DOHH2 (cell line): ENCODE results near the gene TMEM72.

Experiments
- H3F3A ChIP-seq: fragments of 200-600 bp; sonication (generic), shearing (Covaris generic); 2 replicates; pipeline ENCODE4 v1.6.0; 2016; ENCODE audit warnings: antibody characterized with exemption, mild to moderate bottlenecking; ENCODE audit not compliant: control insufficient read depth, insufficient read depth
- H3K27ac ChIP-seq: fragments of 200-600 bp; sonication (generic); 2 replicates; pipeline ENCODE4 v1.5.1; 2014; ENCODE audit warnings: low read depth, mild to moderate bottlenecking, low read length, moderate library complexity
- H3K27me3 ChIP-seq: fragments of 200-600 bp; sonication (generic); 2 replicates; pipeline ENCODE4 v1.6.1; 2014; ENCODE audit warnings: mild to moderate bottlenecking, low read length, mixed read lengths; ENCODE audit not compliant: control insufficient read depth
- H3K36me3 ChIP-seq: fragments of 200-600 bp; sonication (generic); 2 replicates; pipeline ENCODE4 v1.6.1; 2014; ENCODE audit warnings: mild to moderate bottlenecking, low read length, moderate library complexity, mixed read lengths; ENCODE audit not compliant: control insufficient read depth
- H3K4me1 ChIP-seq: fragments of 200-600 bp; sonication (generic); 2 replicates; pipeline ENCODE4 v1.6.1; 2014; ENCODE audit warnings: mild to moderate bottlenecking, low read length, mixed read lengths; ENCODE audit not compliant: control insufficient read depth
- H3K4me2 ChIP-seq: fragments of 200-600 bp; sonication (generic); 2 replicates; pipeline ENCODE4 v1.6.0; 2014; ENCODE audit warnings: mild to moderate bottlenecking, low read length, moderate library complexity
- H3K4me3 ChIP-seq: fragments of 200-600 bp; sonication (generic); 2 replicates; pipeline ENCODE4 v1.5.1; 2014; ENCODE audit warnings: mild to moderate bottlenecking, low read length, mixed read lengths
- H3K79me2 ChIP-seq: fragments of 200-600 bp; sonication (generic); 2 replicates; pipeline ENCODE4 v1.6.1; 2014; ENCODE audit warnings: mild to moderate bottlenecking, low read length, mixed read lengths; ENCODE audit not compliant: control insufficient read depth
- H3K9me2 ChIP-seq: fragments of 200-600 bp; sonication (generic); replicated peaks from 2 replicates; pipeline ENCODE4 v1.6.1; 2014; ENCODE audit warnings: mild to moderate bottlenecking, low read length, mixed read lengths; ENCODE audit not compliant: control insufficient read depth
- H3K9me3 ChIP-seq: fragments of 200-600 bp; sonication (generic); 2 replicates; pipeline ENCODE4 v1.6.1; 2014; ENCODE audit warnings: antibody characterized with exemption, low read length, mixed read lengths; ENCODE audit not compliant: control insufficient read depth, insufficient read depth
- H4K20me1 ChIP-seq: fragments of 200-600 bp; sonication (generic); 2 replicates; pipeline ENCODE4 v1.6.0; 2014; ENCODE audit warnings: low read depth, mild to moderate bottlenecking, antibody characterized with exemption, low read length, moderate library complexity; ENCODE audit not compliant: control insufficient read depth, insufficient read depth
- EZH2phosphoT487 ChIP-seq: fragments of 200-600 bp; sonication (generic); IDR thresholded peaks from 2 replicates; pipeline ENCODE4 v1.6.1; 2017; ENCODE audit warnings: borderline replicate concordance, mild to moderate bottlenecking, antibody characterized with exemption, low read length, moderate library complexity, mixed read lengths
- TF ChIP-seq, protein P1 (sequence below): fragments of 200-600 bp; sonication (generic); IDR thresholded peaks from one replicate; pipeline ENCODE4 v1.5.1; 2014; ENCODE audit warnings: antibody characterized with exemption, mild to moderate bottlenecking, low read depth, low read length; ENCODE audit not compliant: poor library complexity, severe bottlenecking

The TMEM72 gene

GRCh38 chr10:44922021-44922420 is 10.9 kb downstream of the TMEM72 start:
- Histone ChIP-seq H3K4me3 (no peak overlapping the region), H3K9me3 (no peaks in the 10 kb centered on the region), H3K4me2 (no peak overlapping the region), H3K4me1 (no peaks in the 10 kb centered on the region), H3K27ac (no peak overlapping the region), H3K9me2 (no peaks in the 10 kb centered on the region), H4K20me1 (no peaks in the 10 kb centered on the region), H3F3A (no peaks in the 10 kb centered on the region), H3K36me3 (no peaks in the 10 kb centered on the region), H3K27me3 (no peaks in the 10 kb centered on the region), H3K79me2 (no peaks in the 10 kb centered on the region)
- no peak for TF ChIP-seq EZH2phosphoT487
- TF ChIP-seq, protein P1, sequence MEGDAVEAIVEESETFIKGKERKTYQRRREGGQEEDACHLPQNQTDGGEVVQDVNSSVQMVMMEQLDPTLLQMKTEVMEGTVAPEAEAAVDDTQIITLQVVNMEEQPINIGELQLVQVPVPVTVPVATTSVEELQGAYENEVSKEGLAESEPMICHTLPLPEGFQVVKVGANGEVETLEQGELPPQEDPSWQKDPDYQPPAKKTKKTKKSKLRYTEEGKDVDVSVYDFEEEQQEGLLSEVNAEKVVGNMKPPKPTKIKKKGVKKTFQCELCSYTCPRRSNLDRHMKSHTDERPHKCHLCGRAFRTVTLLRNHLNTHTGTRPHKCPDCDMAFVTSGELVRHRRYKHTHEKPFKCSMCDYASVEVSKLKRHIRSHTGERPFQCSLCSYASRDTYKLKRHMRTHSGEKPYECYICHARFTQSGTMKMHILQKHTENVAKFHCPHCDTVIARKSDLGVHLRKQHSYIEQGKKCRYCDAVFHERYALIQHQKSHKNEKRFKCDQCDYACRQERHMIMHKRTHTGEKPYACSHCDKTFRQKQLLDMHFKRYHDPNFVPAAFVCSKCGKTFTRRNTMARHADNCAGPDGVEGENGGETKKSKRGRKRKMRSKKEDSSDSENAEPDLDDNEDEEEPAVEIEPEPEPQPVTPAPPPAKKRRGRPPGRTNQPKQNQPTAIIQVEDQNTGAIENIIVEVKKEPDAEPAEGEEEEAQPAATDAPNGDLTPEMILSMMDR, result no peak

GRCh38 chr10:44922796-44923545 is 11.8 kb downstream of the TMEM72 start:
- H3K9me2 ChIP-seq, result no peaks in the 10 kb centered on the region
- no peak overlapping the region for H3K4me3 ChIP-seq
- H3F3A ChIP-seq, result no peaks in the 10 kb centered on the region
- no peaks in the 10 kb centered on the region for H3K36me3 ChIP-seq
- no peak for TF ChIP-seq EZH2phosphoT487
- TF ChIP-seq, protein P1, result no peak
- no peak overlapping the region for H3K4me2 ChIP-seq
- H3K79me2 ChIP-seq, result no peaks in the 10 kb centered on the region
- no peaks in the 10 kb centered on the region for H3K9me3 ChIP-seq
- no peaks in the 10 kb centered on the region for H3K4me1 ChIP-seq
- H3K27me3 ChIP-seq, result no peaks in the 10 kb centered on the region
- H3K27ac ChIP-seq, result no peak overlapping the region
- H4K20me1 ChIP-seq, result no peaks in the 10 kb centered on the region

- TF ChIP-seq, protein P1, result no peak
- TF ChIP-seq EZH2phosphoT487, result no peak
- Histone ChIP-seq H3K27me3 (no peaks in the 10 kb centered on the region), H3K4me1 (no peaks in the 10 kb centered on the region), H3K9me2 (no peaks in the 10 kb centered on the region), H3F3A (no peaks in the 10 kb centered on the region), H3K4me3 (no peak overlapping the region), H3K79me2 (no peaks in the 10 kb centered on the region), H3K9me3 (no peaks in the 10 kb centered on the region), H3K4me2 (no peak overlapping the region), H4K20me1 (no peaks in the 10 kb centered on the region), H3K36me3 (no peaks in the 10 kb centered on the region), H3K27ac (no peak overlapping the region)
Observed at GRCh38 chr10:44923611-44924010, 12.5 kb downstream of the TMEM72 start.
